SK-N-MC (cell line): ENCODE data around the gene PTPRA.

ENCODE experiments used
- DNase-seq: peaks from one replicate; pipeline ENCODE4 v3.0.0-alpha.2; 2011; ENCODE audit warnings: low read depth, low spot score
- H3K27ac ChIP-seq: fragments of 200-600 bp; sonication (generic); 2 replicates; pipeline ENCODE4 v1.5.1; 2016; ENCODE audit warnings: mixed run types
- H3K36me3 ChIP-seq: fragments of 200-600 bp; sonication (generic); 2 replicates; pipeline ENCODE4 v1.6.1; 2017; ENCODE audit warnings: antibody characterized with exemption, low read length, mixed read lengths; ENCODE audit not compliant: insufficient read depth
- H3K4me3 ChIP-seq: fragments of 200-600 bp; sonication (generic); 2 replicates; pipeline ENCODE4 v1.5.1; 2016
- H3K9ac ChIP-seq: fragments of 200-600 bp; sonication (generic); 2 replicates; pipeline ENCODE4 v1.8.0; 2017; ENCODE audit warnings: mixed run types, mixed read lengths; ENCODE audit not compliant: insufficient read length
- H3K9me3 ChIP-seq: fragments of 200-600 bp; sonication (generic); 2 replicates; pipeline ENCODE4 v1.6.1; 2017; ENCODE audit warnings: low read depth, mild to moderate bottlenecking, antibody characterized with exemption, low read length, moderate library complexity, mixed read lengths
- EZH2 ChIP-seq: fragments of 200-600 bp; sonication (generic); IDR thresholded peaks from one replicate; pipeline ENCODE4 v1.6.1; 2017; ENCODE audit warnings: antibody characterized with exemption
- FOXP2 ChIP-seq: optimal IDR thresholded peaks from 2 replicates; pipeline ENCODE3; 2011; ENCODE audit warnings: mild to moderate bottlenecking, moderate library complexity; ENCODE audit not compliant: insufficient read depth; ENCODE audit errors: extremely low read length, control extremely low read depth
- POLR2AphosphoS5 ChIP-seq: IDR thresholded peaks from 2 replicates; pipeline ENCODE4 v1.6.1; 2012; ENCODE audit warnings: mild to moderate bottlenecking, low read depth, low read length, borderline replicate concordance

Gene PTPRA

GRCh38 chr20:2919518-2920245, 46.4 kb downstream of the PTPRA start:
- H3K36me3 ChIP-seq = peaks cover 7% of the 10 kb centered on the region
- H3K9ac ChIP-seq = no peak overlapping the region
- no peaks in the 10 kb centered on the region for H3K9me3 ChIP-seq
- H3K27ac ChIP-seq = no peak overlapping the region
- no peak for DNase-seq
- no peak for TF ChIP-seq POLR2AphosphoS5
- no peak for TF ChIP-seq FOXP2
- TF ChIP-seq EZH2 = no peak
- H3K4me3 ChIP-seq = no peak overlapping the region

GRCh38 chr20:2920473-2920872, 47.2 kb downstream of the PTPRA start:
- Histone ChIP-seq H3K9ac (no peak overlapping the region), H3K9me3 (no peaks in the 10 kb centered on the region), H3K4me3 (no peak overlapping the region), H3K27ac (no peak overlapping the region), H3K36me3 (peaks cover 7% of the 10 kb centered on the region)
- TF ChIP-seq FOXP2 (no peak), EZH2 (no peak), POLR2AphosphoS5 (no peak)
- no peak for DNase-seq

GRCh38 chr20:2921506-2921905, 48.2 kb downstream of the PTPRA start:
- H3K36me3 ChIP-seq = peaks cover 7% of the 10 kb centered on the region
- no peak overlapping the region for H3K9ac ChIP-seq
- H3K9me3 ChIP-seq = no peaks in the 10 kb centered on the region
- no peak for DNase-seq
- TF ChIP-seq FOXP2 = no peak
- TF ChIP-seq POLR2AphosphoS5 = no peak
- no peak for TF ChIP-seq EZH2
- no peak overlapping the region for H3K4me3 ChIP-seq
- no peak overlapping the region for H3K27ac ChIP-seq

DNA sequence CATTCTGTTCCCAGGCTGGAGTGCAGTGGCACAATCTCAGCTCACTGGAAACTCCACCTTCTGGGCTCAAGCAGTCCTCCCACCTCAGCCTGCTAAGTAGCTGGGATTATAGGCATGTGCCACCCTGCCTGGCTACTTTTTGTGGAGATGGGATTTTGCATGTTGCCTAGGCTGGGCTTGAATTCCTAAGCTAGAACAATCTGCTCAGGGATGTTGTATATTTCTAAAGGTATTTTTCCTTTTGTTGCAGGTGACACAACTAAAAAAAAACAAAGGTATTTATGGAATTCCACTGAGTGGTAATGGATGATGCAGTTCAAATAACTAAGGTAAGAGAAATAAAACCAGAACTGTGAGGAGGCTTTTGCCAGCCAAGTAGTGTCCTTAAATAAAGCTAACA, 49.7 kb downstream of the PTPRA start:
- Histone ChIP-seq H3K9ac (no peak overlapping the region), H3K27ac (no peak overlapping the region), H3K36me3 (peaks cover 7% of the 10 kb centered on the region), H3K9me3 (no peaks in the 10 kb centered on the region), H3K4me3 (no peak overlapping the region)
- TF ChIP-seq EZH2 (no peak), FOXP2 (no peak), POLR2AphosphoS5 (no peak)
- no peak for DNase-seq

GRCh38 chr20:2930538-2930937, 57.3 kb downstream of the PTPRA start:
- no peak overlapping the region for H3K4me3 ChIP-seq
- TF ChIP-seq FOXP2 (no peak), EZH2 (no peak), POLR2AphosphoS5 (no peak)
- DNase-seq = no peak
- no peak overlapping the region for H3K27ac ChIP-seq
- no peak overlapping the region for H3K9ac ChIP-seq
- no peaks in the 10 kb centered on the region for H3K9me3 ChIP-seq
- H3K36me3 ChIP-seq = no peaks in the 10 kb centered on the region

- DNase-seq = no peak
- Histone ChIP-seq H3K4me3 (no peak overlapping the region), H3K36me3 (no peaks in the 10 kb centered on the region), H3K9ac (no peak overlapping the region), H3K27ac (no peak overlapping the region), H3K9me3 (no peaks in the 10 kb centered on the region)
- TF ChIP-seq FOXP2 = no peak
- no peak for TF ChIP-seq EZH2
- no peak for TF ChIP-seq POLR2AphosphoS5
Observed at GRCh38 chr20:2932498-2932897, 59.2 kb downstream of the PTPRA start.

GRCh38 chr20:2937902-2938301, 64.6 kb downstream of the PTPRA start:
- Histone ChIP-seq H3K27ac (no peak overlapping the region), H3K4me3 (no peak overlapping the region), H3K9ac (no peak overlapping the region), H3K9me3 (no peaks in the 10 kb centered on the region), H3K36me3 (no peaks in the 10 kb centered on the region)
- DNase-seq = no peak
- TF ChIP-seq EZH2 = no peak
- no peak for TF ChIP-seq FOXP2
- no peak for TF ChIP-seq POLR2AphosphoS5

DNA sequence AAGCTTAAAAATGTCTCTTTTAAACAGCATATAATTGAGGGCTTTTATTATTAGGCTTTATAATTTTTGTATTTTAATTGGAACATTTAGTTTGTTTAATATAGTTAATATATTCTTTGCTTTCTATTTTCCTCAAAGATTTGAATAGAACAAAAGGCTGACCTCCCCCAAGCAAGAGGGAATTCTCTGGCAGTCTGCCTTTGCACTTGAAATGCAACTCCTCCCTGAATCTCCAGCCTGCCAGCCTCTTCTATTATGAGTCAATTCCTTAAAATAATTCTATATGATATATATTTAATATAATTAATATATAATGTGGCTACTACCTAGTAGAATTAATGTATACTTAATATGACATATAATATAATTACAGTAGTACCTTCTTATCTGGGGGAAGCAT, 69.2 kb downstream of the PTPRA start:
- H3K27ac ChIP-seq = 0 out of 2 replicates have a peak overlapping the region, but pooled peaks have one; percentile 34
- H3K4me3 ChIP-seq = no peak overlapping the region
- no peak for DNase-seq
- no peaks in the 10 kb centered on the region for H3K9me3 ChIP-seq
- H3K36me3 ChIP-seq = no peaks in the 10 kb centered on the region
- H3K9ac ChIP-seq = no peak overlapping the region
- no peak for TF ChIP-seq POLR2AphosphoS5
- no peak for TF ChIP-seq EZH2
- no peak for TF ChIP-seq FOXP2
